ENCODE measurements around the gene ERG. TPM values are rescaled to one million over a fixed set of nuclear protein-coding genes. Genes with fewer than 3 reads are reported as not detected.

Gene ERG
- total and polyA plus RNA-seq, 2 of the 8 experiments (the other 6 are each of a cell fraction or from before 2014, with no cell fraction given), result 1.0 to 3.0 TPM

- Histone ChIP-seq H3K23me2 (ENCODE audit: low read depth, low read length) (no peaks in the 10 kb centered on the region), H3K4me2 (ENCODE audit: insufficient read depth in 1 of 2, low read depth in 2 of 2, low read length in 2 of 2) (no peak overlapping the region), H2BK120ac (replicated peaks; ENCODE audit: low read depth, low read length) (no peak overlapping the region), H3K27me3 (replicated peaks in 1 of 4; ENCODE audit: control insufficient read depth in 3 of 4, extremely low read depth in 1 of 4, insufficient read depth in 3 of 4, low read length in 3 of 4) (peaks cover 0 to 8% (median 3%) of the 10 kb centered on the region in 4 experiments; a peak in 4 of 7 replicates), H3K27ac (ENCODE audit: low read depth, low read length) (no peak overlapping the region), H3K4ac (replicated peaks; ENCODE audit: insufficient read length, low read depth, low read length) (no peak overlapping the region), H4K5ac (ENCODE audit: insufficient read length, low read depth, low read length) (no peak overlapping the region), H3K9me3 (ENCODE audit: insufficient read depth in 2 of 2, low read depth in 1 of 2, low read length in 1 of 2) (no peaks in the 10 kb centered on the region), H3K79me2 (ENCODE audit: control insufficient read depth in 1 of 2, insufficient read depth in 2 of 2, low read length in 2 of 2) (no peaks in the 10 kb centered on the region), H4K91ac (replicated peaks; ENCODE audit: insufficient read length, low read length) (no peak overlapping the region), H3K23ac (ENCODE audit: insufficient read length) (no peak overlapping the region), H3K9ac (replicated peaks in 1 of 4; ENCODE audit: extremely low read depth in 1 of 4, low read depth in 3 of 4, low read length in 3 of 4) (no peak overlapping the region), H4K8ac (ENCODE audit: extremely low read depth, insufficient read depth, low read length) (no peak overlapping the region), H2AFZ (ENCODE audit: low read length) (no peak overlapping the region), H2AK5ac (ENCODE audit: low read depth, low read length) (no peak overlapping the region), H3K4me3 (ENCODE audit: extremely low read depth in 1 of 4, insufficient read depth in 2 of 4, low read depth in 3 of 4, low read length in 4 of 4) (no peak overlapping the region), H3K36me3 (ENCODE audit: control insufficient read depth in 2 of 4, insufficient read depth in 4 of 4, low read length in 3 of 4) (no peaks in the 10 kb centered on the region), H3K14ac (ENCODE audit: insufficient read length) (no peak overlapping the region), H3K56ac (replicated peaks; ENCODE audit: insufficient read length, low read depth, low read length) (no peak overlapping the region), H3K18ac (ENCODE audit: extremely low read depth, low read length) (no peak overlapping the region), H2BK5ac (ENCODE audit: low read depth, low read length) (no peak overlapping the region), H2BK20ac (ENCODE audit: low read length) (no peak overlapping the region), H2BK15ac (ENCODE audit: low read length) (no peak overlapping the region), H3K4me1 (replicated peaks in 1 of 4; ENCODE audit: control insufficient read depth in 3 of 4, insufficient read depth in 4 of 4, low read length in 3 of 4) (peaks cover 0 to 12% (median 6%) of the 10 kb centered on the region in 4 experiments; a peak in 5 of 7 replicates), H2BK12ac (ENCODE audit: low read depth, low read length) (no peak overlapping the region; the same call in 1 of the 2 replicates), H3K79me1 (ENCODE audit: low read depth, low read length) (no peaks in the 10 kb centered on the region), H4K20me1 (replicated peaks in 1 of 2; ENCODE audit: control insufficient read depth in 1 of 2, insufficient read depth in 2 of 2, low read length in 2 of 2) (no peaks in the 10 kb centered on the region)
- POLR2A ChIA-PET (ENCODE audit: partially characterized antibody), result no interaction called here
- WGBS, 2 experiments (ENCODE audit: extremely low coverage in 1 of 2, insufficient coverage in 1 of 2, insufficient read length in 1 of 2, insufficient replicate concordance in 2 of 2, low coverage in 1 of 2, low lambda C conversion rate in 2 of 2, missing lambda C conversion rate in 1 of 2), result 92% methylated on average over 12 of the region's 12 CpGs; no CpG with 5 or more reads in 1 of the 2 experiments
- FAIRE-seq, result no peak
- CTCF ChIA-PET (ENCODE audit: partially characterized antibody), result no interaction called here
- TF ChIP-seq MAFK (IDR thresholded peaks at IDR 0.05; ENCODE audit: low read depth, low read length) (no peak), RFX5 (IDR thresholded peaks at IDR 0.05; ENCODE audit: borderline replicate concordance, low read depth, low read length) (no peak), EGR1 (IDR thresholded peaks at IDR 0.05; ENCODE audit: borderline replicate concordance, low read depth, low read length) (no peak)
- DNase-seq (ENCODE audit: low read depth in 1 of 2, low spot score in 2 of 2), result no peak
Measured at GRCh38 chr21:38476385-38476784, 21.9 kb downstream of the ERG start.

All from H1 (cell line).